ENCODE measurements around the gene CDH19. TPM values are rescaled to one million over a fixed set of nuclear protein-coding genes. Genes with fewer than 3 reads are reported as not detected.

The CDH19 gene
- polyA plus RNA-seq, 3 donors: 0.01 TPM; not detected in 2

- H3K9me3 Mint-ChIP-seq: peaks cover 0 to 5% (median 1%) of the 10 kb centered on the region in 7 donors
- Histone ChIP-seq H2AFZ (ENCODE audit: insufficient read depth, low read depth, low read length, poor library complexity, severe bottlenecking) (no peak overlapping the region), H3K4me3 (replicated peaks in 1 of 3; ENCODE audit: low read depth in 2 of 3, low read length in 3 of 3) (no peak overlapping the region), H3K9ac (ENCODE audit: insufficient read depth, low read length, poor library complexity, severe bottlenecking) (no peak overlapping the region), H4K20me1 (ENCODE audit: insufficient read depth, low read length) (no peaks in the 10 kb centered on the region), H3K4me2 (replicated peaks; ENCODE audit: extremely low read depth, low read length, poor library complexity, severe bottlenecking) (no peak overlapping the region), H3K27ac (ENCODE audit: low read depth in 1 of 2, low read length in 2 of 2) (no peak overlapping the region), H3K4me1 (ENCODE audit: control insufficient read depth in 1 of 2, insufficient read depth in 2 of 2, low read length in 2 of 2) (no peaks in the 10 kb centered on the region), H3K9me3 (replicated peaks in 1 of 2; ENCODE audit: control insufficient read depth in 1 of 2, insufficient read depth in 1 of 2, low read length in 2 of 2) (no peaks in the 10 kb centered on the region), H3K36me3 (replicated peaks in 1 of 2; ENCODE audit: control insufficient read depth in 1 of 2, insufficient read depth in 2 of 2, low read length in 2 of 2) (no peaks in the 10 kb centered on the region), H3K27me3 (ENCODE audit: control insufficient read depth in 2 of 2, insufficient read depth in 2 of 2, low read length in 2 of 2) (no peaks in the 10 kb centered on the region), H3K79me2 (ENCODE audit: insufficient read depth, low read length) (no peaks in the 10 kb centered on the region)
- peaks cover 0 to 2% (median 0%) of the 10 kb centered on the region in 3 donors for H3K27me3 Mint-ChIP-seq (ENCODE audit: low read depth in 3 of 3)
- intact Hi-C loops (cut with micrococcal nuclease): no loop called here
- 100% methylated on average over 1 of the region's 3 CpGs for WGBS (ENCODE audit: insufficient coverage)
- H3K36me3 Mint-ChIP-seq: no peaks in the 10 kb centered on the region
- H3K4me3 Mint-ChIP-seq: no peak overlapping the region
- no peak for TF ChIP-seq CTCF (IDR thresholded peaks at IDR 0.05)
- DNase-seq: no peak
- no peak overlapping the region for H3K27ac Mint-ChIP-seq
- no peaks in the 10 kb centered on the region for H3K4me1 Mint-ChIP-seq
Measured at GRCh38 chr18:66599190-66599589, 4.7 kb downstream of the CDH19 start.

- H3K27me3 ChIP-seq (ENCODE audit: control insufficient read depth in 2 of 2, insufficient read depth in 2 of 2, low read length in 2 of 2): no peaks in the 10 kb centered on the region
- no peaks in the 10 kb centered on the region for H3K9me3 Mint-ChIP-seq
- H3K36me3 Mint-ChIP-seq: no peaks in the 10 kb centered on the region
- intact Hi-C loops (cut with micrococcal nuclease): no loop called here
- no peaks in the 10 kb centered on the region for H4K20me1 ChIP-seq (ENCODE audit: insufficient read depth, low read length)
- no peaks in the 10 kb centered on the region for H3K79me2 ChIP-seq (ENCODE audit: insufficient read depth, low read length)
- no peak overlapping the region for H3K4me2 ChIP-seq (replicated peaks; ENCODE audit: extremely low read depth, low read length, poor library complexity, severe bottlenecking)
- no peak for TF ChIP-seq CTCF (IDR thresholded peaks at IDR 0.05)
- no peaks in the 10 kb centered on the region for H3K4me1 ChIP-seq (ENCODE audit: control insufficient read depth in 1 of 2, insufficient read depth in 2 of 2, low read length in 2 of 2)
- no peak overlapping the region for H3K4me3 ChIP-seq (replicated peaks in 1 of 3; ENCODE audit: low read depth in 2 of 3, low read length in 3 of 3)
- H2AFZ ChIP-seq (ENCODE audit: insufficient read depth, low read depth, low read length, poor library complexity, severe bottlenecking): no peak overlapping the region
- no peak overlapping the region for H3K4me3 Mint-ChIP-seq
- no peaks in the 10 kb centered on the region for H3K9me3 ChIP-seq (replicated peaks in 1 of 2; ENCODE audit: control insufficient read depth in 1 of 2, insufficient read depth in 1 of 2, low read length in 2 of 2)
- no peaks in the 10 kb centered on the region for H3K36me3 ChIP-seq (replicated peaks in 1 of 2; ENCODE audit: control insufficient read depth in 1 of 2, insufficient read depth in 2 of 2, low read length in 2 of 2)
- no peak overlapping the region for H3K27ac ChIP-seq (ENCODE audit: low read depth in 1 of 2, low read length in 2 of 2)
- no peaks in the 10 kb centered on the region for H3K27me3 Mint-ChIP-seq (ENCODE audit: low read depth in 3 of 3)
- no peak overlapping the region for H3K9ac ChIP-seq (ENCODE audit: insufficient read depth, low read length, poor library complexity, severe bottlenecking)
- H3K4me1 Mint-ChIP-seq: no peaks in the 10 kb centered on the region
- no peak overlapping the region for H3K27ac Mint-ChIP-seq
- WGBS (ENCODE audit: insufficient coverage): no CpG with 5 or more reads among the region's 4 CpGs
- no peak for DNase-seq
Measured at GRCh38 chr18:66587430-66587829, 16.5 kb downstream of the CDH19 start.
